H1 (cell line): Measurements from ENCODE around the gene DBH. TPM values are rescaled to one million over a fixed set of nuclear protein-coding genes. Genes with fewer than 3 reads are reported as not detected.

Source experiments
- CTCF ChIA-PET: fragments of 300-600 bp; sonication (Branson Sonifier 250); formaldehyde crosslinking; loops from one replicate; lab custom pipeline; 2021; ENCODE audit not compliant: partially characterized antibody; lab: Charles Lee
- POLR2A ChIA-PET: fragments of 300-600 bp; sonication (Branson Sonifier 250); formaldehyde crosslinking; loops from one replicate; lab custom pipeline; 2021; ENCODE audit warnings: inconsistent platforms; ENCODE audit not compliant: partially characterized antibody; lab: Charles Lee
- DNase-seq, 2 experiments: peaks; one replicate each; pipeline versions ENCODE4 v3.0.0 to v3.0.0-alpha.2; 2010 to 2022; ENCODE audit warnings: low spot score in 2 of 2, low read depth in 1 of 2, mixed read lengths in 1 of 2
- FAIRE-seq: peaks from 2 replicates; lab custom pipeline; 2011; peaks lifted over from hg19 to GRCh38; lab: Jason Lieb, UNC
- H2AFZ ChIP-seq: 2 replicates; pipeline ENCODE4 v1.8.1; 2012; ENCODE audit warnings: low read length, inconsistent platforms
- H2AK5ac ChIP-seq: 2 replicates; pipeline ENCODE4 v1.6.1; 2013; ENCODE audit warnings: low read depth, low read length
- H2BK120ac ChIP-seq: replicated peaks from 2 replicates; pipeline ENCODE3; 2013; ENCODE audit warnings: low read depth, low read length, inconsistent platforms
- H2BK12ac ChIP-seq: 2 replicates; pipeline ENCODE4 v1.6.1; 2013; ENCODE audit warnings: low read depth, low read length
- H2BK15ac ChIP-seq: 2 replicates; pipeline ENCODE4 v1.6.1; 2013; ENCODE audit warnings: low read length
- H2BK20ac ChIP-seq: 2 replicates; pipeline ENCODE4 v1.6.1; 2013; ENCODE audit warnings: low read length
- H2BK5ac ChIP-seq: 2 replicates; pipeline ENCODE4 v1.6.1; 2013; ENCODE audit warnings: low read depth, low read length
- H3K14ac ChIP-seq: 2 replicates; pipeline ENCODE4 v1.6.1; 2013; ENCODE audit warnings: inconsistent platforms; ENCODE audit not compliant: insufficient read length
- H3K18ac ChIP-seq: 2 replicates; pipeline ENCODE4 v1.6.1; 2013; ENCODE audit warnings: low read length; ENCODE audit errors: extremely low read depth
- H3K23ac ChIP-seq: 2 replicates; pipeline ENCODE4 v1.6.1; 2013; ENCODE audit warnings: inconsistent platforms; ENCODE audit not compliant: insufficient read length
- H3K23me2 ChIP-seq: 2 replicates; pipeline ENCODE4 v1.6.1; 2013; ENCODE audit warnings: low read depth, low read length
- H3K27ac ChIP-seq: 2 replicates; pipeline ENCODE4 v1.6.1; 2011; ENCODE audit warnings: low read depth, low read length, inconsistent platforms
- H3K27me3 ChIP-seq, 4 experiments: replicated peaks in 1 of 4; 1 replicate in 1 of 4; 2 replicates in 3 of 4; pipeline versions ENCODE4 v1.6.1 to v1.8.1; 2011 to 2013; ENCODE audit warnings: low read length in 3 of 4, mild to moderate bottlenecking in 3 of 4, inconsistent platforms in 2 of 4, mixed read lengths in 2 of 4, moderate library complexity in 1 of 4; ENCODE audit not compliant: control insufficient read depth in 3 of 4, insufficient read depth in 3 of 4; ENCODE audit errors: extremely low read depth in 1 of 4
- H3K36me3 ChIP-seq, 4 experiments: 2 replicates each; pipeline versions ENCODE4 v1.6.1 to v1.8.1; 2011 to 2013; ENCODE audit warnings: mild to moderate bottlenecking in 4 of 4, low read length in 3 of 4, moderate library complexity in 2 of 4, control low read depth in 1 of 4, inconsistent platforms in 1 of 4; ENCODE audit not compliant: insufficient read depth in 4 of 4, control insufficient read depth in 2 of 4
- H3K4ac ChIP-seq: replicated peaks from 2 replicates; pipeline ENCODE3; 2013; ENCODE audit warnings: low read length, low read depth, mixed read lengths, inconsistent platforms; ENCODE audit not compliant: insufficient read length
- H3K4me1 ChIP-seq, 4 experiments: replicated peaks in 1 of 4; 1 replicate in 1 of 4; 2 replicates in 3 of 4; pipeline versions ENCODE4 v1.6.1 to v1.8.1; 2011 to 2013; ENCODE audit warnings: low read length in 3 of 4, inconsistent platforms in 2 of 4, mixed read lengths in 1 of 4; ENCODE audit not compliant: insufficient read depth in 4 of 4, control insufficient read depth in 3 of 4
- H3K4me2 ChIP-seq, 2 experiments: 2 replicates each; pipeline versions ENCODE4 v1.6.1 to v1.8.1; 2011 to 2013; ENCODE audit warnings: low read depth in 2 of 2, low read length in 2 of 2, control low read depth in 1 of 2, inconsistent platforms in 1 of 2, mild to moderate bottlenecking in 1 of 2; ENCODE audit not compliant: insufficient read depth in 1 of 2
- H3K4me3 ChIP-seq, 4 experiments: fragments of 200-600, 300-600 bp in 1 of 4; sonication (generic), shearing (Covaris generic), sonication (Bioruptor Twin) in 1 of 4; 2 replicates each; pipeline versions ENCODE4 v1.5.1 to v1.8.1; 2011 to 2016; ENCODE audit warnings: low read length in 4 of 4, low read depth in 3 of 4, control low read depth in 2 of 4, inconsistent platforms in 2 of 4, mild to moderate bottlenecking in 2 of 4, mixed read lengths in 1 of 4, moderate library complexity in 1 of 4; ENCODE audit not compliant: insufficient read depth in 2 of 4; ENCODE audit errors: extremely low read depth in 1 of 4
- H3K56ac ChIP-seq: replicated peaks from 2 replicates; pipeline ENCODE3; 2013; ENCODE audit warnings: low read depth, mild to moderate bottlenecking, mixed read lengths, low read length, inconsistent platforms; ENCODE audit not compliant: insufficient read length
- H3K79me1 ChIP-seq: 2 replicates; pipeline ENCODE4 v1.6.1; 2013; ENCODE audit warnings: low read depth, low read length, control low read depth
- H3K79me2 ChIP-seq, 2 experiments: 2 replicates each; pipeline versions ENCODE4 v1.6.1 to v1.8.1; 2012 to 2013; ENCODE audit warnings: low read length in 2 of 2, mild to moderate bottlenecking in 2 of 2, inconsistent platforms in 1 of 2; ENCODE audit not compliant: insufficient read depth in 2 of 2, control insufficient read depth in 1 of 2
- H3K9ac ChIP-seq, 4 experiments: replicated peaks in 1 of 4; 1 replicate in 1 of 4; 2 replicates in 3 of 4; pipeline versions ENCODE4 v1.6.1 to v1.8.1; 2011 to 2013; ENCODE audit warnings: low read depth in 3 of 4, low read length in 3 of 4, control low read depth in 2 of 4, mild to moderate bottlenecking in 2 of 4, moderate library complexity in 2 of 4, inconsistent platforms in 1 of 4; ENCODE audit errors: extremely low read depth in 1 of 4
- H3K9me3 ChIP-seq, 2 experiments: 2 replicates each; pipeline versions ENCODE4 v1.6.1 to v1.8.1; 2012 to 2013; ENCODE audit warnings: mild to moderate bottlenecking in 2 of 2, moderate library complexity in 2 of 2, control low read depth in 1 of 2, inconsistent platforms in 1 of 2, low read depth in 1 of 2, low read length in 1 of 2, mixed read lengths in 1 of 2; ENCODE audit not compliant: insufficient read depth in 2 of 2
- H4K20me1 ChIP-seq, 2 experiments: replicated peaks in 1 of 2; 2 replicates each; pipeline versions ENCODE3 to v1.8.1; 2011 to 2013; ENCODE audit warnings: inconsistent platforms in 2 of 2, low read length in 2 of 2, mild to moderate bottlenecking in 1 of 2; ENCODE audit not compliant: insufficient read depth in 2 of 2, control insufficient read depth in 1 of 2
- H4K5ac ChIP-seq: 2 replicates; pipeline ENCODE4 v1.6.1; 2013; ENCODE audit warnings: low read length, low read depth, mixed read lengths, inconsistent platforms; ENCODE audit not compliant: insufficient read length
- H4K8ac ChIP-seq: 2 replicates; pipeline ENCODE4 v1.8.0; 2013; ENCODE audit warnings: mild to moderate bottlenecking, moderate library complexity, low read length, inconsistent platforms; ENCODE audit not compliant: insufficient read depth; ENCODE audit errors: extremely low read depth
- H4K91ac ChIP-seq: replicated peaks from 2 replicates; pipeline ENCODE3; 2013; ENCODE audit warnings: low read length, mixed read lengths, inconsistent platforms; ENCODE audit not compliant: insufficient read length
- EZH2 ChIP-seq: fragments of 200-600 bp; sonication (generic); IDR thresholded peaks from 2 replicates; pipeline ENCODE4 v1.7.1; 2012; ENCODE audit warnings: low read depth, mild to moderate bottlenecking, moderate library complexity, low read length, inconsistent platforms; ENCODE audit not compliant: severe bottlenecking
- POLR2A ChIP-seq, 2 experiments: IDR thresholded peaks; 1 replicate in 1 of 2; 2 replicates in 1 of 2; pipeline ENCODE4 v1.6.1; 2011; ENCODE audit warnings: low read depth in 2 of 2, low read length in 2 of 2, mild to moderate bottlenecking in 2 of 2; ENCODE audit errors: control extremely low read depth in 1 of 2
- RXRA ChIP-seq: IDR thresholded peaks from 2 replicates; pipeline ENCODE4 v1.6.1; 2011; ENCODE audit warnings: low read depth, mild to moderate bottlenecking, low read length, moderate library complexity; ENCODE audit not compliant: insufficient read depth
- SP4 ChIP-seq: IDR thresholded peaks from 2 replicates; pipeline ENCODE4 v1.6.1; 2012; ENCODE audit warnings: low read length, inconsistent platforms
- TAF7 ChIP-seq: optimal IDR thresholded peaks from 2 replicates; pipeline ENCODE3; 2011; ENCODE audit warnings: low read depth, mild to moderate bottlenecking, inconsistent platforms, low read length, moderate library complexity, borderline replicate concordance
- TBP ChIP-seq: IDR thresholded peaks from 2 replicates; pipeline ENCODE4 v1.6.1; 2011; ENCODE audit warnings: low read depth, low read length, improper control_type of control experiment
- WGBS, 2 experiments: shearing (Covaris generic) in 1 of 2; methylation state at CpG; one replicate each; pipeline versions ENCODE4 v1.1.6 to v1.1.7; 2013 to 2015; ENCODE audit warnings: low lambda C conversion rate in 2 of 2, mixed read lengths in 2 of 2, inconsistent platforms in 1 of 2, low coverage in 1 of 2, missing lambda C conversion rate in 1 of 2; ENCODE audit not compliant: insufficient replicate concordance in 2 of 2, insufficient coverage in 1 of 2, insufficient read length in 1 of 2; ENCODE audit errors: extremely low coverage in 1 of 2, missing lambda C conversion rate in 1 of 2; 5-methylcytosine and 5-hydroxymethylcytosine counted together
- polyA plus RNA-seq, 7 experiments: library from polyadenylated mRNA; depleted of rRNA in 3 of 7; stranded (reverse) in 5 of 7; unstranded in 2 of 7; fragments of >200 nt in 5 of 7; fragments of 200-250 nt in 2 of 7; gene quantifications; 1 replicate in 5 of 7; 2 replicates in 1 of 7; 4 replicates in 1 of 7; pipeline versions ENCODE4 v1.2.1 to v1.2.3, GENCODE V29; 2011 to 2013; ENCODE audit warnings: missing spikeins in 2 of 7, mixed read lengths in 2 of 7
- total RNA-seq: library from RNA; stranded (reverse); fragmentation: NEBNext Ultra II Directional; extraction: Animal tissue kit (Norgen Biotek cat#: 25700); gene quantifications from 2 replicates; pipeline ENCODE4 v1.2.1, GENCODE V29; 2021
- TF ChIP-seq, protein P1 (sequence below): IDR thresholded peaks from 2 replicates; pipeline ENCODE4 v1.6.1; 2012; ENCODE audit warnings: inconsistent platforms

DBH gene
- total and polyA plus RNA-seq, 2 of the 8 experiments (the other 6 are each of a cell fraction or from before 2014, with no cell fraction given) = 0.18 TPM; not detected in 1

- H3K9ac ChIP-seq = no peak overlapping the region
- H2BK15ac ChIP-seq = no peak overlapping the region
- DNase-seq (no peak), FAIRE-seq (no peak)
- no peaks in the 10 kb centered on the region for H3K79me1 ChIP-seq
- no peak overlapping the region for H2BK12ac ChIP-seq
- H2BK120ac ChIP-seq = no peak overlapping the region
- no peak overlapping the region for H3K27ac ChIP-seq
- no peaks in the 10 kb centered on the region for H3K79me2 ChIP-seq
- H3K18ac ChIP-seq = no peak overlapping the region; the same call in 1 of the 2 replicates
- 92% methylated on average over 19 of the region's 20 CpGs; no CpG with 5 or more reads in 1 of the 2 experiments for WGBS, 2 experiments
- no peak overlapping the region for H2BK20ac ChIP-seq
- H2BK5ac ChIP-seq = no peak overlapping the region
- no peak overlapping the region for H3K4me3 ChIP-seq
- H3K23me2 ChIP-seq = no peaks in the 10 kb centered on the region
- H3K4me2 ChIP-seq = no peak overlapping the region
- H3K36me3 ChIP-seq = no peaks in the 10 kb centered on the region
- H3K4ac ChIP-seq = no peak overlapping the region
- no peak overlapping the region for H2AK5ac ChIP-seq
- H4K91ac ChIP-seq = no peak overlapping the region
- ChIA-PET CTCF (interaction anchor here (0.7 to 1.9 kb wide), 5 partner anchors 10 to 355 kb away, joined by 3 to 6 read pairs (median 3); no protein-coding TSS in a partner anchor), POLR2A (interaction anchor here (1.1 to 1.3 kb wide), 2 partner anchors 10 to 13 kb away, joined by 3 to 4 read pairs; no protein-coding TSS in a partner anchor)
- no peak overlapping the region for H4K5ac ChIP-seq
- TF ChIP-seq TBP = no peak
- TF ChIP-seq, protein P1, sequence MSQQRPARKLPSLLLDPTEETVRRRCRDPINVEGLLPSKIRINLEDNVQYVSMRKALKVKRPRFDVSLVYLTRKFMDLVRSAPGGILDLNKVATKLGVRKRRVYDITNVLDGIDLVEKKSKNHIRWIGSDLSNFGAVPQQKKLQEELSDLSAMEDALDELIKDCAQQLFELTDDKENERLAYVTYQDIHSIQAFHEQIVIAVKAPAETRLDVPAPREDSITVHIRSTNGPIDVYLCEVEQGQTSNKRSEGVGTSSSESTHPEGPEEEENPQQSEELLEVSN = no peak
- no peak for TF ChIP-seq TAF7
- no peak for TF ChIP-seq EZH2
- no peak for TF ChIP-seq POLR2A (IDR thresholded peaks at IDR 0.05; ENCODE audit: control extremely low read depth in 1 of 2, low read depth in 2 of 2, low read length in 2 of 2)
- no peak for TF ChIP-seq SP4
- no peak for TF ChIP-seq RXRA
- H3K4me1 ChIP-seq = no peaks in the 10 kb centered on the region; a peak in 1 of 7 replicates
- no peak overlapping the region for H2AFZ ChIP-seq
- no peak overlapping the region for H3K56ac ChIP-seq
- H4K20me1 ChIP-seq = no peaks in the 10 kb centered on the region
- no peak overlapping the region for H4K8ac ChIP-seq
- no peak overlapping the region for H3K14ac ChIP-seq
- no peaks in the 10 kb centered on the region for H3K9me3 ChIP-seq
- H3K23ac ChIP-seq = no peak overlapping the region
- no peaks in the 10 kb centered on the region for H3K27me3 ChIP-seq
These were observed 46.8 kb downstream of the DBH start for GRCh38 chr9:133682818-133683585.
